Colonic mucosa (tissue), 4 donors: ENCODE data around the gene ZNF607. TPM values are rescaled to one million over a fixed set of nuclear protein-coding genes. Genes with fewer than 3 reads are reported as not detected.

Experiments used
- DNase-seq: peaks from one replicate; pipeline ENCODE4 v3.0.0-alpha.2; 2020
- H3K27ac ChIP-seq: fragments of 200-600 bp; one replicate; pipeline ENCODE4 v1.8.0; 2021
- H3K27me3 ChIP-seq: fragments of 200-600 bp; one replicate; pipeline ENCODE4 v1.8.0; 2021
- H3K36me3 ChIP-seq: fragments of 200-600 bp; one replicate; pipeline ENCODE4 v1.8.0; 2021
- H3K4me1 ChIP-seq: fragments of 200-600 bp; one replicate; pipeline ENCODE4 v1.8.0; 2021; ENCODE audit warnings: mild to moderate bottlenecking
- H3K4me3 ChIP-seq: fragments of 200-600 bp; one replicate; pipeline ENCODE4 v1.8.0; 2021
- H3K9ac ChIP-seq, 2 donors: one replicate each; pipeline ENCODE4 v1.7.0; 2013; ENCODE audit warnings: control low read depth in 2 of 2, low read depth in 2 of 2, low read length in 2 of 2
- H3K9me3 ChIP-seq: fragments of 200-600 bp; one replicate; pipeline ENCODE4 v1.8.0; 2021
- CTCF ChIP-seq: fragments of 200-600 bp; IDR thresholded peaks from one replicate; pipeline ENCODE4 v1.8.0; 2022; ENCODE audit warnings: antibody characterized with exemption, mild to moderate bottlenecking
- intact Hi-C: fragments of 100-400 bp; cut with DNase I; formaldehyde crosslinking; loops from one replicate; pipeline ENCODE4 v1.14.1; 2022
- total RNA-seq, 2 donors: library from RNA; stranded (reverse); fragmentation: NEBNext Ultra II Directional in 1 of 2; extraction: Animal tissue kit (Norgen Biotek cat#: 25700) in 1 of 2; gene quantifications; one replicate each; pipeline ENCODE4 v1.2.1, GENCODE V29; 2021
- donor health status: healthy.
- donor health status: DM: no; HTN: no; CAD: no.
- donor health status: DM: no; HTN: no; CAD: no.

The ZNF607 gene
- total RNA-seq, 2 donors from 2014 or later: 4.9 to 7.8 TPM

GRCh38 chr19:37718304-37718703 lies 1.3 kb downstream of the ZNF607 start:
- peak; percentile 27 for DNase-seq
- no peak overlapping the region for H3K27ac ChIP-seq
- H3K9me3 ChIP-seq: no peaks in the 10 kb centered on the region
- H3K27me3 ChIP-seq: no peaks in the 10 kb centered on the region
- TF ChIP-seq CTCF: no peak
- intact Hi-C loops: no loop called here
- H3K36me3 ChIP-seq: no peaks in the 10 kb centered on the region
- no peaks in the 10 kb centered on the region for H3K4me1 ChIP-seq
- H3K4me3 ChIP-seq: no peak overlapping the region
- H3K9ac ChIP-seq: peak overlapping the region in 1 of 2 donors; percentile 69

GRCh38 chr19:37716140-37716539 lies 3.4 kb downstream of the ZNF607 start:
- no peaks in the 10 kb centered on the region for H3K36me3 ChIP-seq
- no peak overlapping the region for H3K27ac ChIP-seq
- no peaks in the 10 kb centered on the region for H3K9me3 ChIP-seq
- intact Hi-C loops: no loop called here
- no peak for DNase-seq
- no peak for TF ChIP-seq CTCF
- H3K9ac ChIP-seq: no peak overlapping the region
- no peaks in the 10 kb centered on the region for H3K27me3 ChIP-seq
- no peak overlapping the region for H3K4me3 ChIP-seq
- H3K4me1 ChIP-seq: no peaks in the 10 kb centered on the region

- no peak for DNase-seq
- no peaks in the 10 kb centered on the region for H3K27me3 ChIP-seq
Observed at GRCh38 chr19:37706052-37706605, 13.4 kb downstream of the ZNF607 start.

GRCh38 chr19:37699057-37699456 lies 20.5 kb downstream of the ZNF607 start:
- Histone ChIP-seq H3K9me3 (no peaks in the 10 kb centered on the region), H3K27me3 (no peaks in the 10 kb centered on the region), H3K4me1 (no peaks in the 10 kb centered on the region), H3K36me3 (no peaks in the 10 kb centered on the region), H3K4me3 (no peak overlapping the region), H3K27ac (no peak overlapping the region), H3K9ac (no peak overlapping the region)
- TF ChIP-seq CTCF: no peak
- intact Hi-C loops: no loop called here
- DNase-seq: no peak

More at GRCh38 chr19:37706052-37706605, 13.4 kb downstream of the ZNF607 start:
- H3K9me3 ChIP-seq: no peaks in the 10 kb centered on the region
- TF ChIP-seq CTCF: no peak
- no peak overlapping the region for H3K4me3 ChIP-seq
- intact Hi-C loops: no loop called here
- H3K4me1 ChIP-seq: no peaks in the 10 kb centered on the region
- no peak overlapping the region for H3K27ac ChIP-seq
- no peak overlapping the region for H3K9ac ChIP-seq
- no peaks in the 10 kb centered on the region for H3K36me3 ChIP-seq

- no peak overlapping the region for H3K9ac ChIP-seq
- no peak overlapping the region for H3K27ac ChIP-seq
- DNase-seq: no peak
- no peaks in the 10 kb centered on the region for H3K36me3 ChIP-seq
- H3K4me3 ChIP-seq: no peak overlapping the region
- H3K4me1 ChIP-seq: no peaks in the 10 kb centered on the region
- H3K9me3 ChIP-seq: no peaks in the 10 kb centered on the region
- intact Hi-C loops: no loop called here
- TF ChIP-seq CTCF: no peak
- H3K27me3 ChIP-seq: no peaks in the 10 kb centered on the region
Observed at GRCh38 chr19:37698216-37698615, 21.3 kb downstream of the ZNF607 start.
